ENCODE data around the gene CSTF1. TPM values are rescaled to one million over a fixed set of nuclear protein-coding genes. Genes with fewer than 3 reads are reported as not detected.

The CSTF1 gene
- total and polyA plus RNA-seq, 2 donors (not counting 3 experiments of a cell fraction or from before 2014, with no cell fraction given), result 39.6 to 49.3 TPM

DNA sequence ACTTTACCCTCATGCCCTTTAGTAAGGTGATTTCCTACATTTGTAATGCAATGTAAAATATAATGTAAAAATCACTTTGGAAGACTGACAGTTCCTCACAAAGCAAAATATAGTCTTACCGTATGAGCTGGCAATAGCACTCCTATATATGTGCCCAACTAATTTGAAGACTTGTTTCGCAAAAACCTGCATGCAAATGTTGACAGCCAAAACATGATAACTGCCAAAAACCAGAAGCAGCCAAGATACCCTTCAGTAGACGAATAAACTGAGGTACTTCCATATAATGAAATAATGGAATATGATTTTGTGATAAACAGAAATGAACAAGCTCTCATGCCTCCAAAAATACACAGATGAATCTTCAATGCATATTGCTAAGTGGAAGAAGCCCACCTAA, 14.1 kb upstream of the CSTF1 start:
- BruUV-seq (replicated peaks), result no TSS peak
- dilution Hi-C loops (cut with MboI; ENCODE audit: extremely low pct_ligation_motif_present, low sequenced_read_pairs) (no loop called here), intact Hi-C loops (cut with micrococcal nuclease) (no loop called here)
- no peak overlapping the region for H3K9ac ChIP-seq (replicated peaks; ENCODE audit: extremely low read depth, insufficient read depth, low read length)
- no peak overlapping the region for H3K4me2 ChIP-seq (ENCODE audit: insufficient read depth, low read length)
- H2AFZ ChIP-seq (ENCODE audit: low read depth, low read length), result no peak overlapping the region
- H3K27ac ChIP-seq (ENCODE audit: insufficient read depth, low read depth, low read length), result no peak overlapping the region
- H4K20me1 ChIP-seq (replicated peaks; ENCODE audit: control insufficient read depth, extremely low read depth, insufficient read depth, low read length), result no peaks in the 10 kb centered on the region
- H3K4me1 ChIP-seq (ENCODE audit: control insufficient read depth, extremely low read depth, insufficient read depth, low read length), result no peaks in the 10 kb centered on the region
- peaks cover 2 to 14% of the 10 kb centered on the region in 2 experiments for H3K36me3 ChIP-seq (ENCODE audit: control insufficient read depth in 2 of 2, extremely low read depth in 1 of 2, insufficient read depth in 2 of 2, low read length in 2 of 2)
- FAIRE-seq (no peak), DNase-seq (ENCODE audit: low read depth, low spot score) (no peak)
- TF ChIP-seq FOS (IDR thresholded peaks at IDR 0.05; ENCODE audit: borderline replicate concordance, insufficient read depth, low read length) (no peak), JUN (IDR thresholded peaks at IDR 0.05; ENCODE audit: borderline replicate concordance, insufficient read depth, insufficient read length, low read depth) (no peak), MYC (IDR thresholded peaks at IDR 0.05; ENCODE audit: low read depth, low read length) (no peak), GATA2 (IDR thresholded peaks at IDR 0.05; ENCODE audit: insufficient read depth, insufficient read length, low read depth, low read length) (no peak), EZH2 (IDR thresholded peaks at IDR 0.05; ENCODE audit: borderline replicate concordance, low read depth, low read length, severe bottlenecking) (no peak), POLR2A (IDR thresholded peaks at IDR 0.05; ENCODE audit: low read depth, low read length) (no peak), POLR2AphosphoS5 (IDR thresholded peaks at IDR 0.05; ENCODE audit: insufficient read depth, low read depth, low read length) (no peak)
- TF ChIP-seq, protein P1, sequence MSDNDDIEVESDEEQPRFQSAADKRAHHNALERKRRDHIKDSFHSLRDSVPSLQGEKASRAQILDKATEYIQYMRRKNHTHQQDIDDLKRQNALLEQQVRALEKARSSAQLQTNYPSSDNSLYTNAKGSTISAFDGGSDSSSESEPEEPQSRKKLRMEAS (IDR thresholded peaks at IDR 0.05; ENCODE audit: insufficient read depth, insufficient read length), result no peak
- TF ChIP-seq, protein P2, sequence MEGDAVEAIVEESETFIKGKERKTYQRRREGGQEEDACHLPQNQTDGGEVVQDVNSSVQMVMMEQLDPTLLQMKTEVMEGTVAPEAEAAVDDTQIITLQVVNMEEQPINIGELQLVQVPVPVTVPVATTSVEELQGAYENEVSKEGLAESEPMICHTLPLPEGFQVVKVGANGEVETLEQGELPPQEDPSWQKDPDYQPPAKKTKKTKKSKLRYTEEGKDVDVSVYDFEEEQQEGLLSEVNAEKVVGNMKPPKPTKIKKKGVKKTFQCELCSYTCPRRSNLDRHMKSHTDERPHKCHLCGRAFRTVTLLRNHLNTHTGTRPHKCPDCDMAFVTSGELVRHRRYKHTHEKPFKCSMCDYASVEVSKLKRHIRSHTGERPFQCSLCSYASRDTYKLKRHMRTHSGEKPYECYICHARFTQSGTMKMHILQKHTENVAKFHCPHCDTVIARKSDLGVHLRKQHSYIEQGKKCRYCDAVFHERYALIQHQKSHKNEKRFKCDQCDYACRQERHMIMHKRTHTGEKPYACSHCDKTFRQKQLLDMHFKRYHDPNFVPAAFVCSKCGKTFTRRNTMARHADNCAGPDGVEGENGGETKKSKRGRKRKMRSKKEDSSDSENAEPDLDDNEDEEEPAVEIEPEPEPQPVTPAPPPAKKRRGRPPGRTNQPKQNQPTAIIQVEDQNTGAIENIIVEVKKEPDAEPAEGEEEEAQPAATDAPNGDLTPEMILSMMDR (IDR thresholded peaks at IDR 0.05; ENCODE audit: extremely low read depth in 1 of 2, insufficient read depth in 1 of 2, low read depth in 1 of 2, low read length in 2 of 2), result no peak
- H3K9me1 ChIP-seq (replicated peaks; ENCODE audit: control insufficient read depth, extremely low read depth, insufficient read depth, low read length), result no peaks in the 10 kb centered on the region
- H3K27me3 ChIP-seq (ENCODE audit: control insufficient read depth in 2 of 2, insufficient read depth in 2 of 2, low read length in 2 of 2), result no peaks in the 10 kb centered on the region
- no peak overlapping the region for H3K4me3 ChIP-seq (replicated peaks in 1 of 3; ENCODE audit: insufficient read depth in 1 of 3, low read depth in 1 of 3, low read length in 3 of 3)
- H3K9me3 ChIP-seq (replicated peaks; ENCODE audit: control insufficient read depth, insufficient read depth, low read length), result no peaks in the 10 kb centered on the region
- ChIA-PET POLR2A (no interaction called here), CTCF (interaction anchor here (0.9 kb wide), 1 partner anchor 17 kb away, joined by 3 read pairs; no protein-coding TSS in a partner anchor)
- peaks cover 66% of the 10 kb centered on the region for H3K79me2 ChIP-seq (ENCODE audit: control insufficient read depth, insufficient read depth, low read length)
